ENCODE results near the gene TMEM164.

The TMEM164 gene

DNA sequence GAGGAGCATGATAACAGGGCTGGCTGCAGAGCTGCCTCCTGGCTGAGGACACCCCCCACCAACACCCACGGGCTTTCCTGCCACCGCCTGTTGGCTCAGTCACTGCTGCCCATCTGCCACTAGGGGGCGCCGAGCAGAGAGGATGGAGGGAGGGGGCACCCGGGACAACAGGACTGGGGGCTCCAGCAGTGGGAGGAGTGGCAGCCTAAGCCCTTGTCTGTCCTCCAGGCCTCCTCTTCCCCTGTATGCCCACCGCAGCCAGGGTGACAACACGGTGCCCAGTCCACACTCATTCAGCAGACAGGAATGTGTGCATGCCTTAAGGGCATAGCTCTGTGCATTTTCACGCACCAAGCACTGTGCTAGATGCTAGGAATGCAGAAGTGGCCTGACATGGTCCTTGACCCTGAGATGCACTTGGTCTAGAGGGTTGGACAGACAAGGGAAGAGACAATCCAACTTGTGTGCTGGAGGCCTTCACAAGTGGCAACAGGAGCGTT lies 165.1 kb downstream of the TMEM164 start:
- DNase-seq (ENCODE audit: low read depth in 2 of 2) = peak; percentile 30 to 31

DNA sequence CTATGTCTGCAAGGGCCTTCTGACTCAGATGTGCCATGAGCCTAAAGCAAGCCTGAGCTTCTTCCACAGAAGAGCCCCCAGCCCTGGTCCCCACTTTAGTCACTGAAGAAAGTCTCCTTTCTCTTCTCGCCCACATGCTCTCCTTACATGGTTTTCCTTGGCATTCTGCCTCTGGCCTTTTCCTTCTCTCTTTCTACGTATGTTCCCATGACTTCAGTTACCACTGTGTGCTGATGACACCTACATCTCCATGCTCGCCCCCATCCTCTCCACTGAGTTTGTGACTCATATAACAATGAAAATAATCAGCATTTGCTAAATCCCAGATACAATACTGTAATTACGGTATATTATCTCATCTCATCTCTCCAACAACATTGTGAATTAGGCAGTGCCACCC lies 165.7 kb downstream of the TMEM164 start:
- DNase-seq (ENCODE audit: low read depth in 2 of 2) = no peak

DNA sequence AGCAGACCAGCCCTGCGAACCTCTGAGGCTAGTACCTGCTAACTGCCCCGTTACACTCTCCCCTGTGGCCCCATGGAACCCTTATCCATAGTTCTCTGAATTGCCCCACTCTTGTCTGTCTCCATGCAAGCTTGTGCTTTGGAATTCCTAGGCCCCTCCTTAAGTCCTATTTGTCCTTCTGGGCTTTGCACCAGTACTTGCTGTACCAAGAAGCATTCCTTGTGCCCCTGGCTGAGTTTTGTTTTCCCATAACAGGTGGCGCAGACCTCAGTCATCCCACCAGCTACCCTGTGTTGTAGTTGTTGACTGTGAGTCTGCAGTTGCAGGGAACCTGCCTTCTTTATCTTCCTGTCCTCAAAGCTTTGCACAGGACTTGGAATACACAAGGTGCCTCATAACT lies 167.1 kb downstream of the TMEM164 start:
- no peak for DNase-seq (ENCODE audit: low read depth in 2 of 2)

DNA sequence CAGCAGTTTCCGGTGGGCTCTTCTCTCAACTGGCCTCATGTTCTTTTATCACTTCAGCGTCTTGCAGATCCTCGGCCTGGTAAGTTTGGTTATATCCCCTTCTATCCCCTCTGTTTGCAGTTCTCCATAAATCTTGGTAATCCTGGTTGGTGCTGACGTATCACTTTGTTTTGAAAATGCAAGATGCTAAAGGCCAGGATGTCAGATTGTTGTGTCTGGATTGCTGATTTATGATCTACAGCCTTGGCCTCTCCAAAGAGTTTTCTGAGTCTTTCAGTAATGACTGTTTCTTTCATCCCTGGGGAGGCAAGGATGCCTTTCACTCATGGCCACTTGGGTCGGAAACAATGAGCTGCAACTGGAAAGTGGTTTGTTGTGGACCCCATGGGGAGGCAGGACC lies 168.5 kb downstream of the TMEM164 start:
- DNase-seq (ENCODE audit: low read depth in 2 of 2) = no peak

DNA sequence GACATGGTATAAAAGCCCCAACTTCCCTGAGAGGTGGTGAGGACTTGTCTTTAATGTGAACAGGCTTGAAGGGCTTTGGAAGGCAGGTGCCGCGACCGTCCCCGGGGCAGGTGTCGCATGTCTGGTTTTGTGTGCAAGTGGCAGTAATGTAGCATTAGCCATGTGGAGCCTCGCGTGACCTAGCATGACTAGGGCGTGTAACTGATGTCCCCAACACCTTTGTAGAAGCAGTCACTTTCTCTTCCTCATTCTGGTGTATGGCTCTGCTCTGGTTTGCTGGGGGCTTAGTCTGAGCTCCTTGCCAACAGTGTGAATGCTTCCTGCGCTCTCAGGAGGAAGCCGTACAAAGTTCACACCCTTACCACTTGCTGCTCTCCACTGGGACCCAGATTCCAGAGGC lies 169.3 kb downstream of the TMEM164 start:
- no peak for DNase-seq (ENCODE audit: low read depth in 2 of 2)

DNA sequence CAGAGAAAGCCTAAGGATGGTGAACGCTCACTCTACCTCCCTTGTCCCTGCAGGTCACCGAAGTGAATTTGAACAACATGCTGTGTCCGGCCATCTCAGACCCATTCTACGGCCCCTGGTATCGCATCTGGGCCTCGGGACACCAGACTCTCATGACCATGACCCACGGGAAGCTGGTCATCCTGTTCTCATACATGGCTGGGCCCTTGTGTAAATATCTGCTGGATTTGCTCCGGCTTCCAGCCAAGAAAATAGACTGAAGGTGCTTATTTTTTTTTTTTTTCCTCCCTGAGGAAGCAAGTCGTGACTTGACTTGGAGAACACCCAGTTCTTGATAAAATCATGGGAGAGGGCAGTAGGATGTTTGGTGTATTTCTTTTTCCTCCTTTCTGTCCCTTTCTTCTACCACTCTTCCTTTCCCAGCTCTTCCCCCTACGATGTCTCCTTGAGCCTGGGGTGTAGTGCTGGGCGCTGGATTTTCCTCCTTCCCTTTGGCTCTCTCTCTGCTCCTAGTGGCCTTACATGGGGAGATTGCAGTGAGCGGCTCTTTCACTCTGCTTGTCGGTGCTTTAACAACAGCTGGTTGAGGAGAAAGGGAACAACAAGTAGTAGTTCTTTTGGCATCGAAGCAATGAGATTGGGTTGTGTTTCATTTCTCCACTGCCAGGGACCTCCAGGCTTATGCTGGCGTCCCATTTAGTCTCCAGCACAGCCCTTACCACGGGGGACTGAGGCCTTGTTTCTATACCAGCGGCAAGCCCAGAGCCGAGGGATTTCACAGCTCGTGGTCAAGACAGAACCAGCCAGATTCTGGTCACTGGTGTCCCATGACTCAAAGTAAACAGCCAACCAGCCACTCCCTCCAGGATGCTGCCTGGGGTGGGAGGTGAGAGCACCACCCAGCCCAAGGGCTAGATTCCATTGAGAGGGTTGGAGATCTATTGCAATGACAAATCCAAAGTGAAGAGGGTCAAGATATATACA lies 170.6 kb downstream of the TMEM164 start:
- DNase-seq (ENCODE audit: low read depth in 2 of 2) = no peak

DNA sequence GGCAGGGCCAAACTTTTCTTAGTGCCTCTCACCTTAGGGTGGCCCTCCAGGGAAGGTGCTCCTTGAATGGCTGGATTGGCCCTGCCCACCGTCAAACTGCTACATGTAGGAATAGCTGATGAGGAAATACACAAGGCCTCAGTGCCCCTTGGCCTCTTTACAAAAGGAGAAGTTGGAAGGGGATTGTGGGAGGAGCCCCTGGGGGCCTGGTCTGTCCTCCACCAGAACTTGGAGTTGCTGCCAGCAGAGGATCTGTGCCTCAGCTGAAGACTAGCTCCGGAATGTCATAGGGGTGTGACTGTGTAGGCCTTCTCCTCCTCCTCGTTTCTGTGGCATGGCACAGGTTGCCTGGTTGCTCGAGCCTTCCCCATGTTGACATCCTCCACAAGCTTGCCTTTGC lies 172.2 kb downstream of the TMEM164 start:
- no peak for DNase-seq (ENCODE audit: low read depth in 2 of 2)

DNA sequence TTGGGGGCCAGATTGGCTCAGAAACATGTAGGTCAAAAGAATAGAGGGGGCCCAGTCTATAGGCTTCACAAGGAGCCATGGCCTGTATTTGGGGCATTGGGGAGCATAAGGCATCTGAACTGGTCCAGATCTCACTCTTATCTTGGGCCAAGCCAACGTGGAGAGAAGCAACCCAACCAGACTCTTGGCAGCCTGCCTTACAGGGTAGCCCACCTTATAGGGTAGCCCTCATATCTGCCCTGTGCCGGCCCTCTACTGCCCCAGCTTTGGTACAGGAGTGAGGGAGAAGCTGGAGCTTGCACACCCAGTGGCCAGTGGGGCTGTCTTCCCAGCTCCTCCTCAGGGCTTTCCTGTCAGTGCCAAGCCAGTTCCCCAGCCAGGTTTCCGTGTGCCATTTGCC lies 172.8 kb downstream of the TMEM164 start:
- no peak for DNase-seq (ENCODE audit: low read depth in 2 of 2)

DNA sequence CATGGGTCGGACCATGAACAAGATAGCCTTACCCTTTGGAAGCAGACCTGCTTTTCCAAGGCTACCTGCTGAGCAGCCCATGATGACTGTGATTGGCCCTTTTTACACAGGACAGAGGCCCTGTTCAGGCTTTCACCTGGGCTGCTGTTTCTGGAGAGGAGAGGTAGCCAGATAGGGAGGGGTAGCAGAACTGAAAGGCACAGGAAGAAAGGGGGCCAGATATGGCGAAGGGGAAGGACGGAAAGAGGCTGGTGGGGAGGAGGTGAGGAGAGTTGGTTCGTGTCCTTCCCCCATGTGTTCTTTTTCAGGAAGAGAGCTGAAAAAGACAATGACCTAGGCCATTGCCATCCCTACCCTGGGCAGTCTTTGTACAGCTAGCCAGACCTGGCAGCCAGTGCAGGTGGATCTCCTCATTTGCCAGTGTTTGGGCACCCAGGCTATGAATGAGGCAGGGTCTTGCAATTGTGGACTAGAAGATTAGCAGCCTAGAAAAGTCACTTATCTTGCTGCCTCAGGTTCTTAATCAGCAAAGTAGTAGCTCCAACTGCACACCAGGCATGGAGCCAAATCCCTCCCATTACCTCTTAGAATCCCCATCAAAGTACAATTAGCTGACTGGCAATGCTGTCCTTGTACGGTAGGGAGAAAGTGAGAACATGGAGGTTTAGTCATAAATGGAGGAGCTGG lies 175.4 kb downstream of the TMEM164 start:
- DNase-seq (ENCODE audit: low read depth in 2 of 2) = no peak

DNA sequence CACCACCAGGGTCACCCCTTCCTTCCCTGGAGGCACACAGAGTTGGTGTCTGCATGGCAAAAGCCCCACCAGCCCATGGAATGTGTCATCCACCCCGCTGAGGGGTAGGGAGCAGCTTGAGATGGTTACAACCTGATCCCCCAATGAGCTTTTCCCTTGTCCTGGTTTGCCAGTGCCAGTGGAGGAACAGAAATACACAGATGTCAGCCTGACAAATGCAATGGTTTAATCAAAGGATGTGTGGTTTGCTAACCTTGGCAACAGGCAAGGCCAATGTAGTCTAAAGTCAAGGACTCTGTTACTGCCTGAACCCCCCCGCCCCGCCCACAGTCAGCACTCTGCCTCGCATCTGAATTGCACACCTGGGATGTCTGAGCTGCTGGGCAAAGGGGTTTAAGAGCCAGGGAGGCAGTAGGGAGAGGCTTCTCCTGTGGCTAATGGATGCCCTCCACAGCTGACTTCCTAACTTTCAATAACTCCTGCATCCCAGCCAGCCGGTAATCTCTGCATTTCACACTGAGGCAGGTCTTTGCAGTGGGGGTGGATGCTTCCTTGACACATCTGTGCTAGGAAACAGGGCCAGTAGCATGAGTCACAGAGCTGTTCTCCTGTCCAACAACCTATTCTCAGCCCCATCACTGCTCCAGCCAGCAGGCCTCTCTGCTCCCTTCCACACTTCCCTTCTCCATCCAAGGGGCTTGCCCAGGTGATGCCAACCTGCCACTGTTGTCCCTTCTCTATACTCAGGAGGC lies 177.4 kb downstream of the TMEM164 start:
- DNase-seq (ENCODE audit: low read depth in 2 of 2) = no peak

DNA sequence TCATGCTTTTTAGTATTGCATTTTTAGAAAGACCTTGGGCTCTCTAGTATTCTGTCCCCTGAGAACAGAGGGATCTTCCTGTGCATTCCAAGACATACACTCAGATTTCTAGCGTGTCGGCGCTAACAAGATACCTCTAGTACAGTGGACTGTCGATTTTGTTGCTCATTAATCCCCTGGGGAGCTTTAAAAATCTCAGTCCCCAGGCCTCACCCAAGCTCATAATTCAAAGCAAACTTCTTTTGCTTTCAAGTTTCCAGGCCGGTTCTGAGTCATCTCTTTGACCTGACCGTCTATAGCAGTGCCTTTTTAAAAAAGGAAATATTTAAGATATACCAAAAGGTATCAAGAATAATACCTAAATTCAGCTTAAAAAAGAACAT lies 178.0 kb downstream of the TMEM164 start:
- DNase-seq (ENCODE audit: low read depth in 2 of 2) = no peak

DNA sequence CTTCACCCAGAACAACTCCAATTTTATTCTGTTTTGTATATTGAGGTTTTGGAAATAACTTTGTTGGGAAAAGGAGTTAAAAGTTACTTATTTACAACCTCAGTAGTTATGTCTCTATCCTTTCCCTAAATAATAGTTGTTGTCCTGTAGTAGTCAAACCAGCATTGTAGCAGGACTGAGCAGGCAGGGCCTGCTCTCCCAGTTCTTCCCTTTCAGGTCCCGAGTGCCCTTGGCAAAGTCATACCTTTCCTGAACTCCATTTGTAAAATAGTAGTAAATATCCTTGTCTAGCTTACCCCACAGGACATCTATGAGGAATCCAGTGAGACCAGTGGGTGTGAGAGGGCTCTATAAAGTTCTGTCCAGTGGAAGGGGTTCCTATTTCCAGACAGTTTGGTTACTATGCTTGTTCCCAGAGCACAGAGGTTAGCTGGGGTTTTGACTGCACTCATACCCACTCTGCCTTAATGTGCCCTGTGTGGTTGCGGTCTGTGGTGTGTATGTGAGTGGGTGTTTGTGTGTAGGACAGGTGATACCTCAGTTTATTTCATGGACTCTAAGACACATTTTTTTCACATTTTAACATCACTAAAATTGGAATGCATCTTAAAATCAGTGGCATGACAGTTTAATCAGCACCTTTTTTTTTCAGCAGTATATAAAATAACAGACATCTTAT lies 178.7 kb downstream of the TMEM164 start:
- DNase-seq (ENCODE audit: low read depth in 2 of 2) = no peak

DNA sequence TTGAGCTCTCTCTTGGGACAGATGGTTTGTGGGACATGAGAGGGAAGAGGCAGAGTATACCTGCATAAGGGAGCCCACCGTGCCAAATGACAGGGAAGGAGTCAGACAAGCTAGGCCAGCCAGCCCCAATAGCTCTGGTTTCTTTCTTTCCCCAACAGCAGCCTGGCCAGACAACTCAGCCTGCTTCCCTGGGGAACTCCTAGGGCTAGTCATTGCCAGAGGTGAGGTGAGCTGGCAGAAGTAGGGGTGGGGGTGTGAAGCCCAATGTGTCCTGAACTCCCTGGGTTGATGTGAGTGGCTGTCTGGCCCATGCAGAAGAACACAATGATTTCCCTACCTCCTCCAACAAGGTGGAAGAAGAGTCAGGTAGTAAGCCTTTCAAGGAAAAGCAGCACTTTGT lies 179.4 kb downstream of the TMEM164 start:
- no peak for DNase-seq (ENCODE audit: low read depth in 2 of 2)

DNA sequence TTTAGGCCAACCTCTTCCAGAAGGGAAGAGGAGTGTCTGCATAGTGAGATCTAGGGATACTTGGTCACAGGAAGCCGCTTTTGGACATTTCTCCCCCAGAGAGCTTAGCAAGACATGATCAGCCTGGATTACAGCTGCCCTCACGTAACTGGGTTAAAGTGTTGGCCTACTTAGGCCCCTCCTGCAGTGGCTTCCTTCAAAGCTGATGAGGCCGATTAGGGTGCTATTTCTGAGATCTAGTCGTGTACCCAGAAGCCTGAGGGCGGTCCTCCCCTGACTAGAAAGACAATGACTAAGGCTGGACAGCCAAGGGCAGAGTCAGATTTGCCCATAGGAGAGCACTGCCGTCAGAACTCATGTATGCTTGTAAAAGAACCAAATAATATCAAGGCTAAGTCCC lies 180.0 kb downstream of the TMEM164 start:
- DNase-seq (ENCODE audit: low read depth in 2 of 2) = no peak

DNA sequence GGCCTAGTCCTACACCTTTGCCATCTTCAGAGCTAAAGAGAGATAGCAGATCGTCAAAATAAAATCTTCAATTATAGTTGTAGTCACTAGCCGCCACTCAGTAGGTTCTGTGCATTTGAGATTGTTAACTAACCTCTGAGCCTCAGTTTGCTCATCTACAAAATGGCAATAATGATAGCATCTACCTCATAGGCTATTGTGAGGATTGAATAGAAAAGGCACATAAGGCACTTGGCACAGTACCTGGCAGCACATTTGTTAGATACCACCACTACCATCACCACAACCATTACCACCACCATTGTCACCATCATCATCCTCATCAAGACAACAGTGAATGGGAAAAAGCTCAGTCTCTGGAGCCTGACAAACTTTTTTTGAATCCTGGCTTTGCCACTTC lies 180.4 kb downstream of the TMEM164 start:
- DNase-seq (ENCODE audit: low read depth in 2 of 2) = no peak

DNA sequence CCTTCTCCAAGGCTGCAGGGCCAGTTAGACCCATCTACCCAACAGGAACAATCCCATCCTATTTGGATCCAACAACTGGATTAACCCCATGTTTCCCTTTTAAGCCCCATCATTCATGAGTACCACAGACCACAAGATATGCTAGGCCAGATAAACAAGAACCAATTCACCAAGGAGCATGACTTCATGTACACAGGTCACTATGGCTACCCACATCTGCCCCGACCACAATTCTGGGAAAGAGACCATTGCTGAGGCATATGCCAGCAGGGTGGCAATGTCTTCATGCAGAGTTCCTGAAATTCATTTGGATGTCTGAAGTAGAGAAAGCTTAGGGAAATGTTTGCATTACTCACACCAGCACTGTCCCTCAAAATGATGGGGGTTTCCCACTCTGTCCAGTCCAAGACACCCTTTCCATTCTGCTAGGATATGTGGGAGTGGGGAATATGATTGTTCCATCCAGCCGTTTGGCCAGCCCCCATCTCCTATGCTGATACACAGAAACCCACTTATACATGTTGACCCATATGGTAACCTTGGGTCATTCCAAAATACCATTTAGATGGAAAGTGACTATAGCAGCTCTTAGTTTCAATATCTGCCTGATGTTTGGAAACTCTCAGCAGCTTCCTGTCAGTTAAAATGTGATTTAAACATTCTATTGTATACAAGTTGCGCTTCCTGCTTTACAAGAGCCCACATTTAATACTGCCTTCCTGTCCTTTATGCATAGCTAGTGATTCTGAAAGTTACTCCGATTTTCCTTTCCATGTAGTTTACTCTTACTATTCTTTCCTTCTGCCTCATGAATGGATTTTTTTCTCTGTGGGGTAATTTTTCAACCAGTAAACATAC lies 186.0 kb downstream of the TMEM164 start:
- DNase-seq (ENCODE audit: low read depth in 2 of 2) = no peak

DNA sequence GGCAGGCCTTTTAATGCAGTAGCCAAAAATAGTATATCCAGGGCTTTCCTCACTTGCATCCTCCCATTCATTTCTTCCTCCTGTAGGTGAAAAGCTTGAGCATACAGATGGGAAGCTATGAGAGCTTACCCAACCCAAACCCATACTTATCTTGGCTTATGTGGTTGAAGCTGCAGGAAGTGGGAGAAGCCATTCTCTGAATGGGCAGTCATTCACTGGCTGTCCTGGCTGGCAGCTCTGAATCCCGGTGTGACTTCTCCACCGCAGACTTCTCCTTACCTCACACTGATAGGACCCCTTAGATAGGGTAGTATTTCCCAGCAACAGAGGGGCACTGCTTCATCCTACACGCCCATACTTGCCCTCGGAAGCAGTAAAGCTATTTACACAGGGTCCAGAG lies 189.6 kb downstream of the TMEM164 start:
- DNase-seq (ENCODE audit: low read depth in 2 of 2) = no peak

DNA sequence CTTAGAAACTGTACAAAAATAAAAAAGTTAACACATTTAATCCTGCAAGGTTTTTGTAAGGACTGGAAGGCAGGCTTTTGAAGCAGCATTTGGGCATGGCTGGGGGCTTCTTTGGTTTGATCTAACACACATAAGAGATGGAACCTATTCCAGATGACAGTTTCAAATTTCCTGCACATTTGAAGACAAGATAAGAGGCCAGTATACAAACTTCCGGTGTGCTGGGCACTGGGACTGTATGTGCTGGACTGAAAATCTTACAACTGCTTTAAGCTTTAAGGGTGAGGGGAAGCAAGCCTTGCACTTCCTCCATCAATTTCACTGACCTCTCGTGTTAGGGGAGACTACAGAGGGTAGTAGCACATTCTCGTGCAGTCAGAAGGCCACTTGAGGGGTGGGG lies 192.1 kb downstream of the TMEM164 start:
- DNase-seq (ENCODE audit: low read depth in 2 of 2) = no peak

DNA sequence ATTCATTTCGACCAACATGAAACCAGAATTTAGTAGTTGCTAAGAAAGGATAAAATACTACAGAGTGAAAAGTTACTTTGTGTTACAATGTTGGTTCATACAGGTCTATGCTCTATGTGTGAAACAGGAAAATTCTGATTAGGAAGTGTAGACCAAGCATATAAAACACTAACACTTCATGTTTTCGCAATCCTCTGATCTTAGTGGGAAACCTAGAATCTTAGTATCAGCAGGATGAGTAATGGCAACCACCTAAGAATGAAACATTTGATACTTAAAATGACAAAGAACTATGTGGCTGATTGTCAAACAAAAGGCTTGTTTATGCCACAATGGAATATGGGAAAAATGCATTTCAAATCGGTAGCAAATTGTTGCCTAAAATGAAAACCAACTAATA lies 198.9 kb downstream of the TMEM164 start:
- DNase-seq (ENCODE audit: low read depth in 2 of 2) = no peak

DNA sequence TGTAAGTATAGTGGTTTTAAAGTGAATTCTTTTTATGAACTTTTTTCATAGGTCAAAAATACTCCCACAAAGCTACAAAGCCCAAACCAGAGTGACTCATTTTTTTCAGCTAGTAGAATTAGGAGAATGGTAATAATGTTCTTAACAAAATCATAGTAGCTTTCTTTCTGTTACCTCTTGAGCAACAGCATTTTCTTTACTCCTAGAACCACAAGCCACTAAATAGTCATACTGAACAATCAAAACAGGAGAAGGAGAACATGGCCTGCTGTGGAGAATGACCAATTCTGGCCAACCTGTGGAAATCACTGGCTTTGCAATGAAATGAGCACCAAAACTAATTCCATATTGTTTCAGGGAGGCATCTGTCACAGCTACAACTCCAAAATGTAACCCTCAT lies 202.1 kb downstream of the TMEM164 start:
- no peak for DNase-seq (ENCODE audit: low read depth in 2 of 2)

DNA sequence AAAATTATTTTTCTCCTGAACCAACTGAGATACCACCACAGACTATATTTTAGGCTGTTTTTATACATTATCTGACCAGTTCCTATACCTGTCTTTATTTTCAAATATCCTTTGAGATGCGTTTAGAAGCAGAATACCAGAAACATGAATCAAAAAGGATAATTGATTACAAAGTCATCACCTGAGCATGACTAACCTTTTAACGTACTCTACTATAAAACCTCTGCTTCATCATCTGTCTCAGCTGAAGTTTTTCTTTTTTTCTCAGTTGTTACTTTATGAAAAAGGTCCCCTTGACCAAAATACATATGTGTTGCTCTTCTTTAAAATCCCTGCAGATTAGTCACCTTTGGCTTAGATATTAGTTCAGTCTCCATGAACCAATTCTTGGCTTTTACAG lies 205.2 kb downstream of the TMEM164 start:
- no peak for DNase-seq (ENCODE audit: low read depth in 2 of 2)
